HG03520 (cell line): ENCODE data around the gene TRAPPC11.
"Not testable (repeated sequence)": the region's sequence is repeated elsewhere in the genome, so short reads cannot be mapped to it uniquely, and the experiment has no call there.

ENCODE experiments used
- ATAC-seq: cut with Tn5 transposase; IDR thresholded peaks from one replicate; pipeline ENCODE4 v1.9.1; 2021; ENCODE audit warnings: mild to moderate bottlenecking, moderate library complexity; ENCODE audit not compliant: unreplicated experiment

TRAPPC11 gene

GRCh38 chr4:183659029-183659871, at the start of gene TRAPPC11, which contains the start of gene RWDD4:
Gene TRAPPC11, plus strand, starts transcription at chr4:183659293. Its CDS starts 4,575 bp downstream, at chr4:183663868.
Gene RWDD4, minus strand, starts transcription at chr4:183659185. Its CDS starts 233 bp downstream, at chr4:183658952.
- ATAC-seq = peak; percentile 99

- no peak for ATAC-seq
Observed at GRCh38 chr4:183610033-183610432, 49.1 kb upstream of the TRAPPC11 start.

- no peak for ATAC-seq
Observed at GRCh38 chr4:183610613-183611012, 48.5 kb upstream of the TRAPPC11 start.

GRCh38 chr4:183611210-183611830, 47.8 kb upstream of the TRAPPC11 start:
- no peak for ATAC-seq

- ATAC-seq = no peak
Observed at GRCh38 chr4:183612329-183613250, 46.5 kb upstream of the TRAPPC11 start.

- ATAC-seq = no peak
Observed at GRCh38 chr4:183617075-183617474, 42.0 kb upstream of the TRAPPC11 start.

- no peak for ATAC-seq
Observed at GRCh38 chr4:183618681-183619080, 40.4 kb upstream of the TRAPPC11 start.

GRCh38 chr4:183620421-183620820, 38.7 kb upstream of the TRAPPC11 start:
- ATAC-seq = no peak

- no peak for ATAC-seq
Observed at GRCh38 chr4:183621875-183622274, 37.2 kb upstream of the TRAPPC11 start.

GRCh38 chr4:183624548-183624947, 34.5 kb upstream of the TRAPPC11 start:
- ATAC-seq = no peak

GRCh38 chr4:183626168-183626567, 32.9 kb upstream of the TRAPPC11 start:
- no peak for ATAC-seq

GRCh38 chr4:183627286-183627685, 31.8 kb upstream of the TRAPPC11 start:
- not testable (repeated sequence) for ATAC-seq

- no peak for ATAC-seq
Observed at GRCh38 chr4:183627979-183628588, 31.0 kb upstream of the TRAPPC11 start.

GRCh38 chr4:183631577-183632198, 27.4 kb upstream of the TRAPPC11 start:
- ATAC-seq = no peak

GRCh38 chr4:183632689-183633088, 26.4 kb upstream of the TRAPPC11 start:
- ATAC-seq = no peak

GRCh38 chr4:183633476-183634400, 25.4 kb upstream of the TRAPPC11 start:
- ATAC-seq = no peak

- no peak for ATAC-seq
Observed at GRCh38 chr4:183635321-183635720, 23.8 kb upstream of the TRAPPC11 start.

- no peak for ATAC-seq
Observed at GRCh38 chr4:183635741-183636140, 23.4 kb upstream of the TRAPPC11 start.

GRCh38 chr4:183636503-183636902, 22.6 kb upstream of the TRAPPC11 start:
- ATAC-seq = no peak
